Peyer's patch (tissue), 4 donors: ENCODE measurements around the gene MTMR2. TPM values are rescaled to one million over a fixed set of nuclear protein-coding genes. Genes with fewer than 3 reads are reported as not detected.
A peak's percentile ranks its signal among the peaks of the same experiment; 100 is the strongest.

Experiments
- DNase-seq, 3 donors: peaks; one replicate each; pipeline ENCODE4 v3.0.0-alpha.2; 2017 to 2019
- H3K27ac ChIP-seq, 4 donors: fragments of 200-600 bp; sonication (generic); one replicate each; pipeline ENCODE4 v1.5.1; 2016 to 2019
- H3K27me3 ChIP-seq, 2 donors: fragments of 200-600 bp; sonication (generic); one replicate each; pipeline ENCODE4 v1.5.1; 2019
- H3K36me3 ChIP-seq, 3 donors: fragments of 200-600 bp; sonication (generic); one replicate each; pipeline ENCODE4 v1.5.1; 2016 to 2019
- H3K4me1 ChIP-seq, 4 donors: fragments of 200-600 bp; sonication (generic); one replicate each; pipeline ENCODE4 v1.5.1; 2016 to 2019
- H3K4me3 ChIP-seq, 4 donors: fragments of 200-600 bp; sonication (generic); 1 replicate in 3 of 4; 2 replicates in 1 of 4; pipeline ENCODE4 v1.5.1; 2016 to 2019; ENCODE audit warnings: mild to moderate bottlenecking in 1 of 4
- H3K9me3 ChIP-seq, 4 donors: fragments of 200-600 bp; sonication (generic); one replicate each; pipeline ENCODE4 v1.5.1; 2016 to 2019; ENCODE audit warnings: mild to moderate bottlenecking in 1 of 4
- CTCF ChIP-seq, 6 experiments: fragments of 450-650 bp in 4 of 6; fragments of 200-600 bp in 2 of 6; sonication (generic) in 1 of 6; IDR thresholded peaks; one replicate each; pipeline ENCODE4 v1.5.1; 2017 to 2019; ENCODE audit warnings: antibody characterized with exemption in 6 of 6, mild to moderate bottlenecking in 3 of 6, moderate library complexity in 1 of 6
- POLR2A ChIP-seq, 2 donors: fragments of 450-650 bp; IDR thresholded peaks; one replicate each; pipeline ENCODE4 v1.5.1; 2017; ENCODE audit warnings: antibody characterized with exemption in 2 of 2, mild to moderate bottlenecking in 2 of 2, moderate library complexity in 2 of 2
- total RNA-seq, 4 donors: library from RNA; depleted of rRNA; stranded (reverse); fragments of >200 nt; gene quantifications; one replicate each; pipeline ENCODE4 v1.1.0, GENCODE V29; 2016

Gene MTMR2
- total RNA-seq, 4 donors from 2014 or later, result 7.9 to 17.3 (median 11.1) TPM

DNA sequence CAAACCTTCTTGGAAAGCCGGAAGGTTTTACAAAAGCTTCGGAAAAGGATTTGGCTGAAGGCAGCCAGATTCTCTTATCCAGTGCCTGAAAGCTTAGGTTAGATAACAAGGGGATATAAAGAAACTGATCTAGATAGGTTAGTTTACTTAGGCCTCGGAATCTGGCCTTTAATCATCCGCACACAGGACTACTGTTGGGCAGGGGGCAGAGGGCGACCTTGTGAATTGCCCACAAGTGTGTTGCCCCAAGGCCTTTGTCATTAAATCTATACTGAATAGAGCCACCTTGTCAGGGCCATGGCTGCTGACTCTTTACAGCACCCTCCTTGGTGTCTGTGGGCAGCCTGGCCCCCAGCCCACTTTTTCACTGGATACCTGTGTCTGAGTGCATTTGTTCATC, 9.7 kb upstream of the MTMR2 start:
- H3K27ac ChIP-seq, result no peak overlapping the region
- H3K9me3 ChIP-seq, result peaks cover 0 to 3% (median 0%) of the 10 kb centered on the region in 4 donors
- H3K4me1 ChIP-seq, result no peaks in the 10 kb centered on the region
- no peaks in the 10 kb centered on the region for H3K27me3 ChIP-seq
- TF ChIP-seq CTCF (IDR thresholded peaks at IDR 0.05), result no peak
- TF ChIP-seq POLR2A (IDR thresholded peaks at IDR 0.05), result no peak
- no peaks in the 10 kb centered on the region for H3K36me3 ChIP-seq
- H3K4me3 ChIP-seq, result no peak overlapping the region
- DNase-seq, result no peak

DNA sequence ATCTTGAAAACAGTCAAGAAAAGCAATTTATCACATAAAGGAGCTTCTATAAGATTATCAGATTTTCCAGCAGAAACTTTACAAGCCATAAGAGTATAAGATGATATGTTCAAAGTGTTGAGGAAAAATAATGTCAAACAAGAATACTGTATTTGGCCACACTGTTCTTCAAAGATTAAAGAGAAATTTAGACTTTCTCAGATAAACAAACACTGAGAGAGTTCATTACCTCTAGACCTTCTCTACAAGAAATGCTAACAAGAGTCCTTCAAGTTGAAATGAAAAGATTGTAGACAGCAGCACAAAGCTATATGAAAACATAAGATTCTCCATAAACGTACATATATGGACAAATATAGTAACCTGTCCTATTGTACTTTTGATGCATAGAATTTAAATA, 8.0 kb upstream of the MTMR2 start:
- Histone ChIP-seq H3K4me3 (no peak overlapping the region), H3K9me3 (peaks cover 0 to 3% (median 0%) of the 10 kb centered on the region in 4 donors), H3K4me1 (no peaks in the 10 kb centered on the region), H3K27me3 (no peaks in the 10 kb centered on the region), H3K36me3 (no peaks in the 10 kb centered on the region), H3K27ac (no peak overlapping the region)
- no peak for DNase-seq
- TF ChIP-seq CTCF (IDR thresholded peaks at IDR 0.05) (no peak), POLR2A (IDR thresholded peaks at IDR 0.05) (no peak)

- TF ChIP-seq POLR2A (IDR thresholded peaks at IDR 0.05), result no peak
- TF ChIP-seq CTCF (IDR thresholded peaks at IDR 0.05), result no peak
- H3K4me1 ChIP-seq, result no peaks in the 10 kb centered on the region
These were observed 7.0 kb upstream of the MTMR2 start for GRCh38 chr11:95930948-95931347.

GRCh38 chr11:95926726-95927125, 2.8 kb upstream of the MTMR2 start:
- DNase-seq, result no peak
- no peaks in the 10 kb centered on the region for H3K36me3 ChIP-seq
- H3K27me3 ChIP-seq, result no peaks in the 10 kb centered on the region
- TF ChIP-seq POLR2A (IDR thresholded peaks at IDR 0.05), result no peak
- H3K4me3 ChIP-seq, result no peak overlapping the region
- H3K27ac ChIP-seq, result no peak overlapping the region
- peaks cover 0 to 3% (median 0%) of the 10 kb centered on the region in 4 donors for H3K9me3 ChIP-seq
- peaks cover 0 to 7% (median 2%) of the 10 kb centered on the region in 4 donors for H3K4me1 ChIP-seq

More at GRCh38 chr11:95930948-95931347, 7.0 kb upstream of the MTMR2 start:
- Histone ChIP-seq H3K27me3 (no peaks in the 10 kb centered on the region), H3K9me3 (peaks cover 0 to 3% (median 0%) of the 10 kb centered on the region in 4 donors), H3K4me3 (no peak overlapping the region), H3K27ac (no peak overlapping the region), H3K36me3 (no peaks in the 10 kb centered on the region)
- DNase-seq, result no peak

DNA sequence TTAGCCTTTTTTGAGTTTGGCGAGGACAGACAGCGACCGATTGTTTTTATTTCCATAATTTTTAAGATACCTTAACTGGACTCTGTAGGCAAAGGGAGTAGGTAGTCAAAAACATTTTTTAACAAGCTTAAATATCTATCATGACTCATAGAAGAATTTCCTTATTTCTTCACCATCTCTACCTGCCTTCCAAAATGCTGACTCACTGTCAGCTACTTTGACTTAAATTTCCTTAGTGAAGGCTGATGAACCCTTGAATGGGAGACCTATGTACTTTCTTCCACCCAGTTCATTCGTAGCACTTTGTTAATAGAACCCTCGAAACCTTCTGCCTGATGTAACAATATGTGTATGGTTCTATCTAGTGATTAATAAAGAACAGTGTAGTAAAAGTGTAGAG, 1.1 kb upstream of the MTMR2 start:
- no peak for DNase-seq
- Histone ChIP-seq H3K4me3 (peak overlapping the region in 2 of 4 donors; percentile 62 to 89), H3K9me3 (no peaks in the 10 kb centered on the region), H3K36me3 (no peaks in the 10 kb centered on the region), H3K27me3 (no peaks in the 10 kb centered on the region), H3K4me1 (peaks cover 0 to 7% (median 2%) of the 10 kb centered on the region in 4 donors), H3K27ac (peak overlapping the region in 1 of 4 donors; percentile 33)
- TF ChIP-seq CTCF (IDR thresholded peaks at IDR 0.05), result no peak
- TF ChIP-seq POLR2A (IDR thresholded peaks at IDR 0.05), result no peak

GRCh38 chr11:95924414-95924760, 480 bp upstream of the MTMR2 start:
- no peak for TF ChIP-seq POLR2A (IDR thresholded peaks at IDR 0.05)
- no peak for TF ChIP-seq CTCF (IDR thresholded peaks at IDR 0.05)
- peak overlapping the region; percentile 62 to 89 (median 80) for H3K4me3 ChIP-seq
- no peaks in the 10 kb centered on the region for H3K36me3 ChIP-seq
- DNase-seq, result no peak
- H3K27ac ChIP-seq, result peak overlapping the region; percentile 84 to 96 (median 90)
- no peaks in the 10 kb centered on the region for H3K27me3 ChIP-seq
- H3K9me3 ChIP-seq, result no peaks in the 10 kb centered on the region
- peaks cover 0 to 7% (median 2%) of the 10 kb centered on the region in 4 donors for H3K4me1 ChIP-seq
